HepG2 (cell line): Measurements from ENCODE around the gene SETD3. TPM values are rescaled to one million over a fixed set of nuclear protein-coding genes. Genes with fewer than 3 reads are reported as not detected.

ENCODE experiments used
- ATAC-seq: fragments of 200-7000 bp; cut with Tn5 transposase; 3 replicates; pipeline ENCODE4 v1.9.1; 2020; ENCODE audit warnings: mild to moderate bottlenecking, moderate library complexity
- BruUV-seq: library from RNA; stranded (reverse); fragments of 400-500 nt; replicated peaks from 2 replicates; lab custom pipeline; 2021; lab: Mats Ljungman, UMichigan
- CTCF ChIA-PET: fragments of 300-600 bp; formaldehyde crosslinking; extraction: SDS; loops from one replicate; lab custom pipeline; 2021; ENCODE audit warnings: low total read pairs, inconsistent platforms, low intra/inter-chr PET ratio; lab: Yijun Ruan, JAX
- POLR2A ChIA-PET: fragments of 350-600 bp; sonication (Branson Sonifier 250); formaldehyde crosslinking; loops from one replicate; lab custom pipeline; 2020; ENCODE audit warnings: antibody characterized with exemption, inconsistent platforms; lab: Yijun Ruan, JAX
- DNase-seq: peaks from one replicate; pipeline ENCODE4 v3.0.0-alpha.2; 2015; ENCODE audit warnings: low spot score
- FAIRE-seq: peaks from 3 replicates; lab custom pipeline; 2011; peaks lifted over from hg19 to GRCh38; lab: Jason Lieb, UNC
- H2AFZ ChIP-seq: one replicate; pipeline ENCODE4 v1.6.1; 2011; ENCODE audit warnings: low read length, inconsistent platforms
- H3K27ac ChIP-seq: fragments of 300-600 bp; 3 replicates; pipeline ENCODE4 v1.8.0; 2011; ENCODE audit warnings: mixed run types, mild to moderate bottlenecking, mixed read lengths, low read length, inconsistent platforms; ENCODE audit not compliant: insufficient read depth; ENCODE audit errors: extremely low read length
- H3K27me3 ChIP-seq, 2 experiments: fragments of 200-600 bp in 1 of 2; 2 replicates in 1 of 2; 3 replicates in 1 of 2; pipeline versions ENCODE4 v1.6.0 to v1.8.0; 2011; ENCODE audit warnings: low read length in 2 of 2, mild to moderate bottlenecking in 2 of 2, moderate library complexity in 2 of 2, inconsistent platforms in 1 of 2; ENCODE audit not compliant: insufficient read depth in 2 of 2, control insufficient read depth in 1 of 2
- H3K36me3 ChIP-seq, 2 experiments: fragments of 200-600 bp in 1 of 2; replicated peaks in 1 of 2; 2 replicates in 1 of 2; 3 replicates in 1 of 2; pipeline versions ENCODE4 v1.5.1 to v1.8.0; 2011; ENCODE audit warnings: low read length in 2 of 2, inconsistent platforms in 1 of 2; ENCODE audit not compliant: insufficient read depth in 2 of 2, control insufficient read depth in 1 of 2
- H3K4me1 ChIP-seq: 2 replicates; pipeline ENCODE4 v1.5.1; 2012; ENCODE audit warnings: low read length, inconsistent platforms; ENCODE audit not compliant: insufficient read depth
- H3K4me2 ChIP-seq: 2 replicates; pipeline ENCODE4 v1.6.0; 2011; ENCODE audit warnings: low read depth, low read length, inconsistent platforms
- H3K4me3 ChIP-seq, 3 experiments: fragments of 200-600 bp in 1 of 3; sonication (generic), shearing (Covaris generic) in 1 of 3; replicated peaks in 1 of 3; 2 replicates each; pipeline ENCODE4 v1.5.1; 2011 to 2016; ENCODE audit warnings: low read length in 3 of 3, inconsistent platforms in 2 of 3, low read depth in 2 of 3, mild to moderate bottlenecking in 2 of 3, control low read depth in 1 of 3, mixed read lengths in 1 of 3; ENCODE audit not compliant: insufficient read depth in 1 of 3
- H3K79me2 ChIP-seq: one replicate; pipeline ENCODE4 v1.6.1; 2011; ENCODE audit warnings: low read length, inconsistent platforms; ENCODE audit not compliant: insufficient read depth
- H3K9ac ChIP-seq: 2 replicates; pipeline ENCODE4 v1.6.0; 2011; ENCODE audit warnings: mild to moderate bottlenecking, low read depth, low read length, inconsistent platforms; ENCODE audit not compliant: insufficient read depth
- H3K9me3 ChIP-seq: 2 replicates; pipeline ENCODE4 v1.5.1; 2012; ENCODE audit warnings: mild to moderate bottlenecking, low read length
- H4K20me1 ChIP-seq: 2 replicates; pipeline ENCODE4 v1.6.0; 2011; ENCODE audit warnings: inconsistent platforms, mild to moderate bottlenecking, low read length, moderate library complexity; ENCODE audit not compliant: insufficient read depth
- BHLHE40 ChIP-seq: IDR thresholded peaks from 2 replicates; pipeline ENCODE4 v1.6.1; 2011; ENCODE audit warnings: low read length, improper control_type of control experiment
- CBX1 ChIP-seq: IDR thresholded peaks from one replicate; pipeline ENCODE4 v1.6.1; 2016; ENCODE audit warnings: antibody characterized with exemption, low read depth
- CENPX ChIP-seq: sonication (generic); formaldehyde crosslinking; IDR thresholded peaks from 2 replicates; pipeline ENCODE4 v1.9.0; 2021; ENCODE audit warnings: mild to moderate bottlenecking, missing genetic modification reagents, moderate library complexity
- DNMT1 ChIP-seq: sonication (generic); formaldehyde crosslinking; IDR thresholded peaks from 2 replicates; pipeline ENCODE4 v1.5.1; 2020; ENCODE audit warnings: mild to moderate bottlenecking, missing genetic modification reagents
- HNRNPLL ChIP-seq: fragments of 200-400 bp; formaldehyde crosslinking; IDR thresholded peaks from 2 replicates; pipeline ENCODE4 v1.6.1; 2017; ENCODE audit warnings: mild to moderate bottlenecking, low read depth, low read length; ENCODE audit not compliant: poor library complexity, severe bottlenecking
- MEIS2 ChIP-seq: sonication (generic); formaldehyde crosslinking; IDR thresholded peaks from 2 replicates; pipeline ENCODE4 v1.9.0; 2021; ENCODE audit warnings: mild to moderate bottlenecking, missing genetic modification reagents
- MIER2 ChIP-seq: IDR thresholded peaks from 2 replicates; pipeline ENCODE4 v1.6.1; 2016; ENCODE audit warnings: missing biosample characterization, missing genetic modification reagents
- NCOA5 ChIP-seq: sonication (generic); formaldehyde crosslinking; IDR thresholded peaks from 2 replicates; pipeline ENCODE4 v1.4.0; 2020; ENCODE audit warnings: missing genetic modification reagents
- NFYC ChIP-seq: IDR thresholded peaks from 2 replicates; pipeline ENCODE4 v1.6.1; 2016; ENCODE audit warnings: missing genetic modification reagents, missing compliant biosample characterization
- NPAS2 ChIP-seq: sonication (generic); formaldehyde crosslinking; IDR thresholded peaks from 2 replicates; pipeline ENCODE4 v1.8.0; 2022; ENCODE audit warnings: mild to moderate bottlenecking, missing genetic modification reagents, borderline replicate concordance
- SAP130 ChIP-seq: IDR thresholded peaks from 2 replicates; pipeline ENCODE4 v1.6.1; 2016; ENCODE audit warnings: low read depth
- SMYD3 ChIP-seq: sonication (generic); formaldehyde crosslinking; IDR thresholded peaks from 2 replicates; pipeline ENCODE4 v1.8.1; 2023; ENCODE audit warnings: mild to moderate bottlenecking, missing genetic modification reagents
- ZBTB20 ChIP-seq: sonication (generic); formaldehyde crosslinking; IDR thresholded peaks from 2 replicates; pipeline ENCODE4 v1.8.1; 2023; ENCODE audit warnings: missing genetic modification reagents, low read depth, mild to moderate bottlenecking, borderline replicate concordance
- ZFAT ChIP-seq: sonication (generic); formaldehyde crosslinking; conservative IDR thresholded peaks from 2 replicates; pipeline ENCODE4 v1.8.1; 2023; ENCODE audit warnings: missing genetic modification reagents, inconsistent platforms
- ZFP36L2 ChIP-seq: sonication (generic); formaldehyde crosslinking; IDR thresholded peaks from 2 replicates; pipeline ENCODE4 v1.4.0; 2020; ENCODE audit warnings: missing genetic modification reagents
- ZNF12 ChIP-seq: sonication (generic); formaldehyde crosslinking; IDR thresholded peaks from 2 replicates; pipeline ENCODE4 v1.5.0; 2020; ENCODE audit warnings: missing genetic modification reagents
- ZNF230 ChIP-seq: sonication (generic); formaldehyde crosslinking; IDR thresholded peaks from 2 replicates; pipeline ENCODE4 v1.4.0; 2020; ENCODE audit warnings: mild to moderate bottlenecking, missing genetic modification reagents
- ZNF616 ChIP-seq: sonication (generic); formaldehyde crosslinking; IDR thresholded peaks from 2 replicates; pipeline ENCODE4 v1.5.0; 2020; ENCODE audit warnings: low read depth, mild to moderate bottlenecking, missing genetic modification reagents
- ZNF709 ChIP-seq: sonication (generic); formaldehyde crosslinking; IDR thresholded peaks from 2 replicates; pipeline ENCODE4 v1.5.0; 2020; ENCODE audit warnings: mild to moderate bottlenecking, missing genetic modification reagents
- ZNF777 ChIP-seq: sonication (generic); formaldehyde crosslinking; IDR thresholded peaks from 2 replicates; pipeline ENCODE4 v1.4.0; 2020; ENCODE audit warnings: missing genetic modification reagents
- WGBS: methylation state at CpG from one replicate; pipeline ENCODE4 v1.1.6; 2017; ENCODE audit warnings: low lambda C conversion rate; 5-methylcytosine and 5-hydroxymethylcytosine counted together
- in situ Hi-C: cut with HindIII; loops from 2 replicates; pipeline ENCODE4 v1.10.0; 2017; ENCODE audit warnings: low pct_unique_long_range_greater_than_20kb; ENCODE audit not compliant: extremely low pct_ligation_motif_present
- intact Hi-C: fragments of 100-400 bp; cut with micrococcal nuclease; formaldehyde crosslinking; loops from one replicate; pipeline ENCODE4 v1.10.0; 2022; ENCODE audit not compliant: unreplicated experiment
- polyA plus RNA-seq, 8 experiments: library from polyadenylated mRNA; depleted of rRNA in 3 of 8; stranded (reverse) in 7 of 8; unstranded in 1 of 8; fragments of >200 nt; fragmentation: Illumina TruSeq in 4 of 8; extraction: Trizol in 4 of 8; gene quantifications; 2 replicates each; pipeline versions ENCODE4 v1.2.1 to v1.2.3, GENCODE V29; 2011 to 2016; ENCODE audit warnings: low read depth in 4 of 8, missing spikeins in 1 of 8, mixed read lengths in 1 of 8; ENCODE audit not compliant: insufficient read depth in 1 of 8
- total RNA-seq, 5 experiments: library from RNA; depleted of rRNA; stranded (reverse); fragments of >200 nt; fragmentation: Illumina TruSeq; extraction: Trizol; gene quantifications; 2 replicates each; pipeline ENCODE4 v1.2.3, GENCODE V29; 2016; ENCODE audit warnings: low read depth in 1 of 5
- TF ChIP-seq, protein P1 (sequence below): sonication (generic); formaldehyde crosslinking; IDR thresholded peaks from 2 replicates; pipeline ENCODE4 v1.8.0; 2022; ENCODE audit warnings: mild to moderate bottlenecking, missing genetic modification reagents, moderate library complexity

The SETD3 gene
- total and polyA plus RNA-seq, 2 of the 13 experiments (the other 11 are each of a cell fraction or from before 2014, with no cell fraction given) = 30.3 to 67.1 TPM

GRCh38 chr14:99359906-99360305, 120.8 kb downstream of the SETD3 start:
- no peak for TF ChIP-seq CBX1
- no peak for TF ChIP-seq NFYC (CRISPR knock-in tag)
- TF ChIP-seq ZBTB20 (CRISPR knock-in tag) = no peak
- TF ChIP-seq ZNF616 (CRISPR knock-in tag) = no peak
- TF ChIP-seq NCOA5 (CRISPR knock-in tag) = no peak
- TF ChIP-seq ZNF230 (CRISPR knock-in tag) = no peak
- no peak overlapping the region for H3K4me2 ChIP-seq
- H4K20me1 ChIP-seq = no peaks in the 10 kb centered on the region
- no peak overlapping the region for H3K4me3 ChIP-seq
- no peak overlapping the region for H2AFZ ChIP-seq
- no peak for ATAC-seq
- 0 out of 2 replicates have a peak, but pooled peaks cover 5% of the 10 kb centered on the region for H3K4me1 ChIP-seq
- no peak overlapping the region for H3K27ac ChIP-seq
- H3K9ac ChIP-seq = no peak overlapping the region
- no peaks in the 10 kb centered on the region for H3K9me3 ChIP-seq
- ChIA-PET CTCF (no interaction called here), POLR2A (no interaction called here)
- no peaks in the 10 kb centered on the region for H3K36me3 ChIP-seq
- BruUV-seq = no TSS peak
- in situ Hi-C loops (no loop called here), intact Hi-C loops (no loop called here)
- 0 out of 5 replicates have a peak, but pooled peaks cover 0 to 9% of the 10 kb centered on the region in 2 experiments for H3K27me3 ChIP-seq
- no peak for DNase-seq
- WGBS = 83% methylated on average over 5 of the region's 5 CpGs
- FAIRE-seq = no peak
- no peaks in the 10 kb centered on the region for H3K79me2 ChIP-seq

GRCh38 chr14:99357916-99358390, 122.7 kb downstream of the SETD3 start:
- Histone ChIP-seq H3K9me3 (no peaks in the 10 kb centered on the region), H4K20me1 (no peaks in the 10 kb centered on the region), H3K27ac (no peak overlapping the region), H3K4me3 (no peak overlapping the region), H3K36me3 (no peaks in the 10 kb centered on the region), H3K9ac (no peak overlapping the region), H3K4me1 (0 out of 2 replicates have a peak, but pooled peaks cover 5% of the 10 kb centered on the region), H3K79me2 (no peaks in the 10 kb centered on the region), H3K27me3 (peaks cover 0 to 12% of the 10 kb centered on the region in 2 experiments; a peak in 3 of 5 replicates), H2AFZ (no peak overlapping the region), H3K4me2 (peak overlapping the region; percentile 43)
- intact Hi-C loops (no loop called here), in situ Hi-C loops (no loop called here)
- CTCF ChIA-PET = no interaction called here
- 26% methylated on average over 7 of the region's 12 CpGs for WGBS
- FAIRE-seq (no peak), ATAC-seq (no peak), DNase-seq (no peak)
- BruUV-seq = no TSS peak
- TF ChIP-seq MIER2 (CRISPR knock-in tag) = no peak
- no peak for TF ChIP-seq ZFAT (CRISPR knock-in tag)
- TF ChIP-seq DNMT1 = no peak
- no peak for TF ChIP-seq MEIS2 (CRISPR knock-in tag)
- TF ChIP-seq ZNF12 (CRISPR knock-in tag) = peak; percentile 93
- TF ChIP-seq CENPX (CRISPR knock-in tag) = no peak
- no peak for TF ChIP-seq SMYD3 (CRISPR knock-in tag)
- TF ChIP-seq ZFP36L2 (CRISPR knock-in tag) = no peak
- no peak for TF ChIP-seq SAP130 (CRISPR knock-in tag)
- TF ChIP-seq, protein P1, sequence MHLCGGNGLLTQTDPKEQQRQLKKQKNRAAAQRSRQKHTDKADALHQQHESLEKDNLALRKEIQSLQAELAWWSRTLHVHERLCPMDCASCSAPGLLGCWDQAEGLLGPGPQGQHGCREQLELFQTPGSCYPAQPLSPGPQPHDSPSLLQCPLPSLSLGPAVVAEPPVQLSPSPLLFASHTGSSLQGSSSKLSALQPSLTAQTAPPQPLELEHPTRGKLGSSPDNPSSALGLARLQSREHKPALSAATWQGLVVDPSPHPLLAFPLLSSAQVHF (CRISPR knock-in tag) = no peak
- TF ChIP-seq NPAS2 (CRISPR knock-in tag) = no peak
- no peak for TF ChIP-seq HNRNPLL
- TF ChIP-seq ZNF709 (CRISPR knock-in tag) = no peak
- peak; percentile 38; the same call in 1 of the 2 replicates for TF ChIP-seq ZNF777
- no peak for TF ChIP-seq BHLHE40
- POLR2A ChIA-PET = no interaction called here
